CD4-positive, alpha-beta memory T cell (primary cell): Measurements from ENCODE around the gene FOLR1. TPM values are rescaled to one million over a fixed set of nuclear protein-coding genes. Genes with fewer than 3 reads are reported as not detected.
A peak's percentile ranks its signal among the peaks of the same experiment; 100 is the strongest.

Experiments used
- CTCF ChIA-PET: fragments of 350-600 bp; sonication (Branson Sonifier 250); formaldehyde crosslinking; loops from one replicate; lab custom pipeline; 2021; ENCODE audit warnings: inconsistent platforms; ENCODE audit not compliant: partially characterized antibody; lab: Charles Lee
- POLR2A ChIA-PET: fragments of 350-600 bp; sonication (Branson Sonifier 250); formaldehyde crosslinking; loops from one replicate; lab custom pipeline; 2021; ENCODE audit not compliant: partially characterized antibody; lab: Charles Lee
- DNase-seq, 5 donors: peaks; one replicate each; pipeline versions ENCODE4 v3.0.0 to v3.0.0-alpha.2; 2020 to 2022; ENCODE audit warnings: mixed read lengths in 1 of 5
- H3K27ac ChIP-seq: one replicate; pipeline ENCODE4 v1.7.0; 2013; ENCODE audit warnings: low read depth, low read length
- H3K27me3 ChIP-seq: 2 replicates; pipeline ENCODE4 v1.7.0; 2013; ENCODE audit warnings: mild to moderate bottlenecking, low read length, moderate library complexity; ENCODE audit not compliant: insufficient read depth
- H3K36me3 ChIP-seq: 2 replicates; pipeline ENCODE4 v1.7.0; 2013; ENCODE audit warnings: mild to moderate bottlenecking, low read length, moderate library complexity; ENCODE audit not compliant: insufficient read depth
- H3K4me1 ChIP-seq: 2 replicates; pipeline ENCODE4 v1.7.0; 2013; ENCODE audit warnings: mild to moderate bottlenecking, low read length, moderate library complexity; ENCODE audit not compliant: insufficient read depth
- H3K4me3 ChIP-seq, 2 donors: one replicate each; pipeline ENCODE4 v1.7.0; 2013; ENCODE audit warnings: low read length in 2 of 2, mild to moderate bottlenecking in 1 of 2
- H3K9me3 ChIP-seq, 2 donors: one replicate each; pipeline ENCODE4 v1.7.0; 2013; ENCODE audit warnings: low read length in 2 of 2, control low read depth in 1 of 2; ENCODE audit not compliant: control insufficient read depth in 1 of 2
- H3K27ac Mint-ChIP-seq, 7 donors: one replicate each; pipeline ENCODE4 v1.8.0; 2020 to 2021; ENCODE audit warnings: mixed read lengths in 7 of 7, mild to moderate bottlenecking in 6 of 7, inconsistent platforms in 3 of 7, moderate library complexity in 3 of 7
- H3K27me3 Mint-ChIP-seq, 2 donors: one replicate each; pipeline ENCODE4 v1.8.0; 2020 to 2021; ENCODE audit warnings: mixed read lengths in 2 of 2
- H3K36me3 Mint-ChIP-seq, 2 donors: one replicate each; pipeline ENCODE4 v1.8.0; 2020 to 2021; ENCODE audit warnings: mixed read lengths in 2 of 2, inconsistent platforms in 1 of 2, mild to moderate bottlenecking in 1 of 2
- H3K4me1 Mint-ChIP-seq, 4 donors: one replicate each; pipeline ENCODE4 v1.8.0; 2020 to 2021; ENCODE audit warnings: mixed read lengths in 4 of 4, mild to moderate bottlenecking in 1 of 4
- H3K4me3 Mint-ChIP-seq, 8 donors: one replicate each; pipeline ENCODE4 v1.8.0; 2020 to 2021; ENCODE audit warnings: mixed read lengths in 8 of 8, mild to moderate bottlenecking in 7 of 8, moderate library complexity in 6 of 8, inconsistent platforms in 3 of 8
- H3K9me3 Mint-ChIP-seq, 8 donors: one replicate each; pipeline ENCODE4 v1.8.0; 2020 to 2021; ENCODE audit warnings: mixed read lengths in 8 of 8, mild to moderate bottlenecking in 5 of 8, inconsistent platforms in 3 of 8, moderate library complexity in 1 of 8
- intact Hi-C: fragments of 100-400 bp; cut with micrococcal nuclease; formaldehyde crosslinking; loops from one replicate; pipeline ENCODE4 v1.15.1; 2023
- polyA plus RNA-seq, 2 donors: library from polyadenylated mRNA; unstranded; fragments of 300-500 nt; fragmentation: Illumina TruSeq; gene quantifications; one replicate each; pipeline ENCODE4 v1.2.3, GENCODE V29; 2021
- total RNA-seq, 2 experiments: library from RNA; stranded (reverse); gene quantifications; one replicate each; pipeline ENCODE4 v1.2.3, GENCODE V29; 2021

The FOLR1 gene
- total and polyA plus RNA-seq, 4 experiments from 2014 or later = not detected

DNA sequence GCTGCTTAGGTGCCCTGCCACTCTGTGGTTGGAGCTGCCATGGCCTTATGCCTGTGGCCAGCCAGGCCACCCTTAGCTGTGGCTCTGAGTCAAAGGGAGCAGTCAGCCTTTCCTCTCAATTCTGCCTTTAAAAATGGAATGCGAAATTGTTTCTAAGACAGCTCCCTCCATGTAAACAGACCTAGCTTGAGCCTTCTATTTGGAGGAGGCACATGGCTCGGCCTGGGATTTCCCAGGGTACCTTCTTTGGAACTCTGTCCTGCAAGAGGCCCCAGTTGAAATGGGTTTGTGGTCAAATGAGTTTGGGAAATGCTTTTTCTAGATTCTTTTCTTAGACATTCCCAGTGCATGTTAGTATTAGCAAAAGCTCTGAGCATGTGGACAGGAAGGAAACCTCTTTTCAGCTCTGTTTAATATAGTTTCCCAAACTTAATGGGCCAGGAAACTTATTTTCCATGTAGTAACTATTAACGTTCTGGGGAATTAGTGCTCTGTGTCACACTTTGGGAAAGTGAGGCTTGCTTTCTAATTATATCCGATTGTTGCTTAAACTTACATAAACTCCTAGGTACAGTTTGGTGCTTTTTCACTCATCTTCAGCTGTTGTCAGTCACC, 44.2 kb downstream of the FOLR1 start:
- no peaks in the 10 kb centered on the region for H3K9me3 ChIP-seq
- CTCF ChIA-PET = interaction anchor here (0.7 to 4.9 kb wide), 5 partner anchors 9 to 93 kb away, joined by 3 to 40 read pairs (median 4); partner anchors contain the start of gene INPPL1
- H3K27ac Mint-ChIP-seq = peak overlapping the region in 1 of 7 donors; percentile 30
- no peak overlapping the region for H3K4me3 ChIP-seq
- H3K27ac ChIP-seq = no peak overlapping the region
- no peak for DNase-seq
- peaks cover 18% of the 10 kb centered on the region for H3K4me1 ChIP-seq
- H3K9me3 Mint-ChIP-seq = no peaks in the 10 kb centered on the region
- H3K4me3 Mint-ChIP-seq = no peak overlapping the region
- H3K27me3 ChIP-seq = peaks cover 11% of the 10 kb centered on the region
- peaks cover 17 to 56% of the 10 kb centered on the region in 2 donors for H3K36me3 Mint-ChIP-seq
- peaks cover 10 to 20% (median 14%) of the 10 kb centered on the region in 4 donors for H3K4me1 Mint-ChIP-seq
- H3K27me3 Mint-ChIP-seq = peaks cover 11 to 12% of the 10 kb centered on the region in 2 donors
- intact Hi-C loops = no loop called here
- H3K36me3 ChIP-seq = peaks cover 33% of the 10 kb centered on the region
- POLR2A ChIA-PET = interaction anchor here (3.6 kb wide), 1 partner anchor 12 kb away, joined by 36 read pairs; the partner anchor contains the start of gene INPPL1

DNA sequence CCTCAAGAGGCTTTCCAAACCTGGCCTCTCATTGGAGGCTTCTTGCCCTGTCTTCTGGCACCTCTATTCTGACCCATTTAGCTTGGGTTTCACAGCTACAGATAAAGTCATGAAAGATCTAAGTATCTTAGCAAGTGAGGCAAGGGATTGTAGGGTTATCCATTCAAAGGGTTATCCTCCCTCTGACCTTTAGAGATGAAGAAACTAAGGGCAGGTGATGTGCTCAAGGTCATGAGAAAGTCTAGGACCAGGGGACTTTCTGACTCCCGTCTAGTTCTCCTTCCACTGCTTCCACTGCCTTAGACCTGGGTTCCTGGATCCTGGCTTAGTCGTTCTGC, 44.8 kb downstream of the FOLR1 start:
- intact Hi-C loops = no loop called here
- no peaks in the 10 kb centered on the region for H3K9me3 Mint-ChIP-seq
- POLR2A ChIA-PET = interaction anchor here (3.6 kb wide), 1 partner anchor 12 kb away, joined by 36 read pairs; the partner anchor contains the start of gene INPPL1

DNA sequence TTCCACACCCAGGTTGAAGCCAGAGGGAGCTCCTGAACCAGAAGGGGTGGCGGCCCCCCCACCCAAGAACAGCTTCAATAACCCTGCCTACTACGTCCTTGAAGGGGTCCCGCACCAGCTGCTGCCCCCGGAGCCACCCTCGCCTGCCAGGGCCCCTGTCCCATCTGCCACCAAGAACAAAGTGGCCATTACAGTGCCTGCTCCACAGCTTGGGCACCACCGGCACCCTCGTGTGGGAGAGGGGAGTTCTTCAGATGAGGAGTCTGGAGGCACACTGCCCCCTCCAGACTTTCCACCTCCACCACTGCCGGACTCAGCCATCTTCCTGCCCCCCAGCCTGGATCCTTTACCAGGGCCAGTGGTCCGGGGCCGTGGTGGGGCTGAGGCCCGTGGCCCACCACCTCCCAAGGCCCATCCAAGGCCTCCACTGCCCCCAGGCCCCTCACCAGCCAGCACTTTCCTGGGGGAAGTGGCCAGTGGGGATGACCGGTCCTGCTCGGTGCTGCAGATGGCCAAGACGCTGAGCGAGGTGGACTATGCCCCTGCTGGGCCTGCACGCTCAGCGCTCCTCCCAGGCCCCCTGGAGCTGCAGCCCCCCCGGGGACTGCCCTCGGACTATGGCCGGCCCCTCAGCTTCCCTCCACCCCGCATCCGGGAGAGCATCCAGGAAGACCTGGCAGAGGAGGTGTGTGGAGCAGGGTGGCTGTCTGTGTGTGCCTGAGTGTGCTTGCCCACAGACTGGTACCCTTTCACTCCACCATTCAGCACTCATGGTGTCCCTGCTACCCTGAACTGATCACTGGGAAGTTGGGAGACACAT, 45.4 kb downstream of the FOLR1 start:
- H3K27ac Mint-ChIP-seq = peak overlapping the region in 1 of 7 donors; percentile 44
- CTCF ChIA-PET = interaction anchor here (0.8 to 4.9 kb wide), 10 partner anchors 8 to 260 kb away, joined by 3 to 40 read pairs (median 4); partner anchors contain the start of gene INPPL1
- H3K27me3 Mint-ChIP-seq = peaks cover 20% of the 10 kb centered on the region in 2 donors
- peaks cover 0 to 2% (median 0%) of the 10 kb centered on the region in 8 donors for H3K9me3 Mint-ChIP-seq
- peaks cover 11 to 44% of the 10 kb centered on the region in 2 donors for H3K36me3 Mint-ChIP-seq
- no peak for DNase-seq
- H3K36me3 ChIP-seq = peaks cover 25% of the 10 kb centered on the region
- H3K4me1 ChIP-seq = peaks cover 18% of the 10 kb centered on the region
- H3K27ac ChIP-seq = no peak overlapping the region
- intact Hi-C loops = no loop called here
- H3K4me1 Mint-ChIP-seq = peaks cover 12 to 25% (median 19%) of the 10 kb centered on the region in 4 donors
- no peak overlapping the region for H3K4me3 Mint-ChIP-seq
- POLR2A ChIA-PET = interaction anchor here (3.6 kb wide), 1 partner anchor 13 kb away, joined by 36 read pairs; the partner anchor contains the start of gene INPPL1
- peaks cover 16% of the 10 kb centered on the region for H3K27me3 ChIP-seq
- no peaks in the 10 kb centered on the region for H3K9me3 ChIP-seq
- H3K4me3 ChIP-seq = no peak overlapping the region

More for the DNA sequence above, 44.8 kb downstream of the FOLR1 start:
- Histone ChIP-seq H3K36me3 (peaks cover 27% of the 10 kb centered on the region), H3K9me3 (no peaks in the 10 kb centered on the region), H3K4me1 (peaks cover 18% of the 10 kb centered on the region), H3K27me3 (peaks cover 11% of the 10 kb centered on the region), H3K4me3 (no peak overlapping the region), H3K27ac (no peak overlapping the region)
- Mint-ChIP-seq H3K27ac (peak overlapping the region in 1 of 7 donors; percentile 30), H3K4me1 (peaks cover 10 to 20% (median 16%) of the 10 kb centered on the region in 4 donors), H3K4me3 (no peak overlapping the region), H3K36me3 (peaks cover 11 to 50% of the 10 kb centered on the region in 2 donors), H3K27me3 (peaks cover 14 to 15% of the 10 kb centered on the region in 2 donors)
- CTCF ChIA-PET = interaction anchor here (0.7 to 4.9 kb wide), 6 partner anchors 9 to 93 kb away, joined by 3 to 40 read pairs (median 4); partner anchors contain the start of gene INPPL1
- no peak for DNase-seq

DNA sequence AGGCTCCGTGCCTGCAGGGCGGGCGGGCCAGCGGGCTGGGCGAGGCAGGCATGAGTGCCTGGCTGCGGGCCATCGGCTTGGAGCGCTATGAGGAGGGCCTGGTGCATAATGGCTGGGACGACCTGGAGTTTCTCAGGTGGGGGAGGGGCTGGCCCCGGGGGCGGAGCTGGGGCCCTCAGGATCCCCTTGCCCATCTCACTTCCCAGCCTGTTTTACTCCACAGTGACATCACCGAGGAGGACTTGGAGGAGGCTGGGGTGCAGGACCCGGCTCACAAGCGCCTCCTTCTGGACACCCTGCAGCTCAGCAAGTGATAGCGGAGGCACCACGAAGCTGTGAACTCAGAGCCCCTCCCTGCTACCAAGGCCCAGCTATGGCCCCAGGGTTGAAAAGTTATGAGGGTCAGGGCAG, 46.1 kb downstream of the FOLR1 start:
- peaks cover 7 to 38% of the 10 kb centered on the region in 2 donors for H3K36me3 Mint-ChIP-seq
- peak in 4 of 5 donors; percentile 43 to 49 (median 46) for DNase-seq
- no peaks in the 10 kb centered on the region for H3K9me3 ChIP-seq
- H3K27ac Mint-ChIP-seq = no peak overlapping the region
- peaks cover 18% of the 10 kb centered on the region for H3K4me1 ChIP-seq
- peaks cover 19% of the 10 kb centered on the region for H3K36me3 ChIP-seq
- H3K9me3 Mint-ChIP-seq = peaks cover 0 to 2% (median 0%) of the 10 kb centered on the region in 8 donors
- H3K4me3 Mint-ChIP-seq = no peak overlapping the region
- H3K27ac ChIP-seq = no peak overlapping the region
- no peak overlapping the region for H3K4me3 ChIP-seq
- POLR2A ChIA-PET = interaction anchor here (3.6 kb wide), 1 partner anchor 14 kb away, joined by 36 read pairs; the partner anchor contains the start of gene INPPL1
- CTCF ChIA-PET = interaction anchor here (0.8 to 4.9 kb wide), 9 partner anchors 11 to 261 kb away, joined by 3 to 40 read pairs (median 7); partner anchors contain the start of gene INPPL1
- intact Hi-C loops = loop anchor here (1.0 kb wide), 1 partner anchor 15 kb away; no protein-coding TSS in a partner anchor
- H3K4me1 Mint-ChIP-seq = peaks cover 12 to 28% (median 19%) of the 10 kb centered on the region in 4 donors
- H3K27me3 ChIP-seq = peaks cover 21% of the 10 kb centered on the region
- peaks cover 25 to 26% of the 10 kb centered on the region in 2 donors for H3K27me3 Mint-ChIP-seq

- Mint-ChIP-seq H3K27me3 (peaks cover 30 to 31% of the 10 kb centered on the region in 2 donors), H3K4me3 (peak overlapping the region in 1 of 8 donors; percentile 59), H3K4me1 (peaks cover 12 to 34% (median 21%) of the 10 kb centered on the region in 4 donors), H3K36me3 (peaks cover 4 to 33% of the 10 kb centered on the region in 2 donors), H3K9me3 (peaks cover 0 to 2% (median 0%) of the 10 kb centered on the region in 8 donors), H3K27ac (peak overlapping the region in 1 of 7 donors; percentile 20)
- peaks cover 26% of the 10 kb centered on the region for H3K27me3 ChIP-seq
- peaks cover 16% of the 10 kb centered on the region for H3K36me3 ChIP-seq
- DNase-seq = no peak
- intact Hi-C loops = loop anchor here (1.0 kb wide), 1 partner anchor 15 kb away; no protein-coding TSS in a partner anchor
- no peaks in the 10 kb centered on the region for H3K9me3 ChIP-seq
- POLR2A ChIA-PET = interaction anchor here (3.6 kb wide), 1 partner anchor 14 kb away, joined by 36 read pairs; the partner anchor contains the start of gene INPPL1
- H3K27ac ChIP-seq = no peak overlapping the region
- CTCF ChIA-PET = interaction anchor here (0.8 to 4.9 kb wide), 7 partner anchors 15 to 262 kb away, joined by 3 to 40 read pairs (median 7); partner anchors contain the start of gene INPPL1
- peaks cover 18% of the 10 kb centered on the region for H3K4me1 ChIP-seq
- H3K4me3 ChIP-seq = no peak overlapping the region
These were observed 46.8 kb downstream of the FOLR1 start for GRCh38 chr11:72238492-72239312.

DNA sequence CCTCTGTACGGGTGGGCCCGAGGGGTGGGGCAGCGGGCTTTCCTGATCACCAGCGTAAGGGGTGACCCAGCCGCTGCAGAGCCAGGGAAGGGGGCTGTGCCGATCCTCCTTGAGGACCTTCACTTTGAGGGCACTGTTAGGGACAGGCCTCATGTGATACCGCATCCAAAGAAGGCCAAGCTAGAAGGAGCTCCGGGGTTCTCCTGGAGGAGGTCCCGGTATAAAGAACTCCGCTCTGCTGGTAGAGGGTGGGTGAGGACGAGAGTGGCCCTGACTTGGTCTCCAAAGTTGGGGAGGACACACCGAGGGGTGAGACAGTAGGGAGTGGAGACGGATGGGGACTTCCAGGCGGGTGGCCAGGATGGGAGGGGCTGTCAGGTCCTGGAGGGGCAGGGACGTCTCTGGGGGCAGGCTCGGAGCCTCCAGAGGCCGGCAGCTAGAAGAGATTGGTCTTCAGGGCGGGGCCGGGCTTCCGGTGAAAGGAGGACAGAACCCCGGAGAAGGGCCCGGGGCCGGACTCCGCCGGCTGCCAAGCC, 47.4 kb downstream of the FOLR1 start:
- Mint-ChIP-seq H3K27me3 (peaks cover 30 to 31% of the 10 kb centered on the region in 2 donors), H3K4me3 (peak overlapping the region in 6 of 8 donors; percentile 22 to 80 (median 56)), H3K27ac (peak overlapping the region in 1 of 7 donors; percentile 30), H3K9me3 (peaks cover 0 to 2% (median 0%) of the 10 kb centered on the region in 8 donors), H3K36me3 (peaks cover 4 to 26% of the 10 kb centered on the region in 2 donors), H3K4me1 (peaks cover 13 to 35% (median 21%) of the 10 kb centered on the region in 4 donors)
- no peak for DNase-seq
- Histone ChIP-seq H3K27ac (no peak overlapping the region), H3K4me3 (no peak overlapping the region), H3K36me3 (peaks cover 9% of the 10 kb centered on the region), H3K27me3 (peaks cover 29% of the 10 kb centered on the region), H3K9me3 (no peaks in the 10 kb centered on the region), H3K4me1 (peaks cover 20% of the 10 kb centered on the region)
- CTCF ChIA-PET = interaction anchor here (2.9 kb wide), 1 partner anchor 56 kb away, joined by 12 read pairs; no protein-coding TSS in a partner anchor
- POLR2A ChIA-PET = no interaction called here
- intact Hi-C loops = no loop called here
